HFFc6 (cell line): ENCODE results near the gene CD70. TPM values are rescaled to one million over a fixed set of nuclear protein-coding genes. Genes with fewer than 3 reads are reported as not detected.
"Not testable (repeated sequence)": the region's sequence is repeated elsewhere in the genome, so short reads cannot be mapped to it uniquely, and the experiment has no call there.

Source experiments
- DNase-seq: peaks from one replicate; pipeline ENCODE4 v3.0.0-alpha.2; 2018
- H3K27ac Mint-ChIP-seq: 2 replicates; pipeline ENCODE4 v1.8.0; 2020; ENCODE audit warnings: mild to moderate bottlenecking, mixed read lengths
- H3K27me3 Mint-ChIP-seq: 2 replicates; pipeline ENCODE4 v1.8.0; 2021; ENCODE audit warnings: mild to moderate bottlenecking, moderate library complexity, mixed read lengths; ENCODE audit not compliant: insufficient read depth
- H3K36me3 Mint-ChIP-seq: 2 replicates; pipeline ENCODE4 v1.8.0; 2021; ENCODE audit warnings: low read depth, mixed read lengths
- H3K4me1 Mint-ChIP-seq: 2 replicates; pipeline ENCODE4 v1.8.0; 2020; ENCODE audit warnings: low read depth, mixed read lengths
- H3K4me3 Mint-ChIP-seq: 2 replicates; pipeline ENCODE4 v1.8.0; 2020; ENCODE audit warnings: mild to moderate bottlenecking, moderate library complexity, mixed read lengths
- H3K9me3 Mint-ChIP-seq: 2 replicates; pipeline ENCODE4 v1.8.0; 2020; ENCODE audit warnings: mild to moderate bottlenecking, mixed read lengths
- total RNA-seq, 6 experiments: library from RNA; stranded (reverse); fragmentation: NEBNext Ultra II Directional; extraction: Animal tissue kit (Norgen Biotek cat#: 25700); gene quantifications; 2 replicates in 1 of 6; 3 replicates in 5 of 6; pipeline ENCODE4 v1.2.3, GENCODE V29; 2021
- TF ChIP-seq, protein P1 (sequence below): fragments of 200-600 bp; sonication (generic); IDR thresholded peaks from 2 replicates; pipeline ENCODE4 v1.5.0; 2021; ENCODE audit warnings: antibody characterized with exemption, mild to moderate bottlenecking

Gene CD70
- total RNA-seq, 6 experiments from 2014 or later: not detected

DNA sequence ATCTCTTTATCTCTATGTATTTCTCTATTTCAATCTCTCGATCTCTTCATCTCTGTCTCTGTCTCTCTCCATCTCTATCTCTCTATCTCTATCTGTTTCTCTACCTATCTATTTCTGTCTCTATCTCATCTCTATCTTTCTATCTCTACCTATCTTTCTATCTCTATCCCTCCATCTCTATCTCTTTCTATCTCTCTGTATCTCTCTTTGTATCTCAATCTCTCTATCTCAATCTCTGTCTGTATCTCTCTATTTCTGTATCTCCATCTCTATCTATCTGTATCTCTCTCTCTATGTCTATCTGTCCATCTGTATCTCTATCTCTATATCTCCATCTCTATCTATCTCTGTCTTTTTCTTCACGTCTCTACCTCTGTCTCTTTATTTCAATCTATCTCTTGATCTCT is 34.9 kb downstream of the CD70 start:
- Mint-ChIP-seq H3K36me3 (no peaks in the 10 kb centered on the region), H3K27ac (no peak overlapping the region), H3K27me3 (peaks cover 14% of the 10 kb centered on the region), H3K9me3 (no peaks in the 10 kb centered on the region), H3K4me1 (no peaks in the 10 kb centered on the region), H3K4me3 (no peak overlapping the region)
- TF ChIP-seq, protein P1, sequence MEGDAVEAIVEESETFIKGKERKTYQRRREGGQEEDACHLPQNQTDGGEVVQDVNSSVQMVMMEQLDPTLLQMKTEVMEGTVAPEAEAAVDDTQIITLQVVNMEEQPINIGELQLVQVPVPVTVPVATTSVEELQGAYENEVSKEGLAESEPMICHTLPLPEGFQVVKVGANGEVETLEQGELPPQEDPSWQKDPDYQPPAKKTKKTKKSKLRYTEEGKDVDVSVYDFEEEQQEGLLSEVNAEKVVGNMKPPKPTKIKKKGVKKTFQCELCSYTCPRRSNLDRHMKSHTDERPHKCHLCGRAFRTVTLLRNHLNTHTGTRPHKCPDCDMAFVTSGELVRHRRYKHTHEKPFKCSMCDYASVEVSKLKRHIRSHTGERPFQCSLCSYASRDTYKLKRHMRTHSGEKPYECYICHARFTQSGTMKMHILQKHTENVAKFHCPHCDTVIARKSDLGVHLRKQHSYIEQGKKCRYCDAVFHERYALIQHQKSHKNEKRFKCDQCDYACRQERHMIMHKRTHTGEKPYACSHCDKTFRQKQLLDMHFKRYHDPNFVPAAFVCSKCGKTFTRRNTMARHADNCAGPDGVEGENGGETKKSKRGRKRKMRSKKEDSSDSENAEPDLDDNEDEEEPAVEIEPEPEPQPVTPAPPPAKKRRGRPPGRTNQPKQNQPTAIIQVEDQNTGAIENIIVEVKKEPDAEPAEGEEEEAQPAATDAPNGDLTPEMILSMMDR: no peak
- DNase-seq: no peak

DNA sequence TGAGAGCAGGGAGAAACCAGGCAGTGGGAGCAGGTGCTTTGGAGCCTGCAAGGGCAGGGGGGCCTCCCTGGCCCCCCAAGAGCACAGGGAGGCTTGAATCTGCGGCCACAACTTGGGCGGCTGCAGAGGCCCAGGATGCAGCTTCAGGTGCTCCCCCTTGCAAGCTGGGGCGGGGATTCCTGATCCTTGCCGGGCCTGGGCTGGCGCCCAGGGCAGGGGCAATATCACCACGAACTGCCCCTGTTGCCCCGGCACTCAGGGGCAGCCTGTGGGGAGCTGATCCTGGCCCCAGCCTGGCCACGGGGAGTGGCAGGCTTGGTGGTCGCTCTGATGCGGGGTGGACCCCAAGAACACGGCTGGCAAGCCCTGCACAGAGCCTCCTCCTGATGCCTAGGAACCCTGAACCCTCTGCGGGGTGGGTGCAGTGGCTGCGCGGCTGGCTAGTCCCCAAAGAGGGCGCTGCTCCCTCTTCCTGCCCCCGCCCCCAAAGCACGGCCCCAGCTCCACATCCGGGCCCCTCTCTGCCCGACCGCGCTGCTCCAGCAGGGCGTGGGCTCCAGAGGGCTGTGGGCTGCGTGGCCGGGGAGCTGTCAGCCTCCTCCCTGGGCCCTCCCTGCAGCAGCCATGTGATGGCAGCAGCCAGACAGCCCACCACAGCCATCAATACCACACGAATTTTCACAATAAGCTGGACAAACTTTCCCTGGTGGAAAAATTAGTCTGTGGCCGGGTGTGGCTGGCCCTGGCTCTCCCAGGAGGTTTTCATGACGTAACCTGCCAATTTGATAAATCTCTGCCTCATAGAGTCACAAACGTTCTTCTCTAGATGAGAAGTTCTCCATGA is 39.1 kb downstream of the CD70 start:
- Mint-ChIP-seq H3K36me3 (no peaks in the 10 kb centered on the region), H3K9me3 (no peaks in the 10 kb centered on the region), H3K4me3 (no peak overlapping the region), H3K27ac (no peak overlapping the region), H3K27me3 (peaks cover 12% of the 10 kb centered on the region), H3K4me1 (no peaks in the 10 kb centered on the region)
- TF ChIP-seq, protein P1: no peak
- DNase-seq: no peak

DNA sequence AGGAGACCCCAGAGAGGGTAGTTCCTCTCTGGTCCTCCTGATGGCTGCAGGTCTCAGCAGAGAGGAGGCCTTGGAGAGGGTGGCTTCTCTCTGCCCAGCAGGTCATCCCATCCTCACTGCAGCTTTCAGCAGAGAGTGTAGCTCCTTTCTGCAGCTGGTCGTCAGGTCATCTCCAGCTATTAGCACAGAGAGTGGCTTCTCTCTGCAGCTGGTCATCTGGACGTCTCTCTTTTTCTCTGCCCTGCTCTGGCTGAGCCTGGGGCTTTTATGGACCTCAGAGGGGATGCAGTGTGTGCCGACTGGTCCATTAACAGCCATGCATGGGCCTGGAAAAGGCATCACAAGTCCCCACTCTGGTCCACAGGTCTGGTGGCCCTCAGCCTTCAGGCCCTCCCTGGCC is 39.9 kb downstream of the CD70 start:
- no peaks in the 10 kb centered on the region for H3K4me1 Mint-ChIP-seq
- no peaks in the 10 kb centered on the region for H3K36me3 Mint-ChIP-seq
- no peak overlapping the region for H3K27ac Mint-ChIP-seq
- H3K4me3 Mint-ChIP-seq: no peak overlapping the region
- no peak for DNase-seq
- peaks cover 12% of the 10 kb centered on the region for H3K27me3 Mint-ChIP-seq
- TF ChIP-seq, protein P1: no peak
- no peaks in the 10 kb centered on the region for H3K9me3 Mint-ChIP-seq

DNA sequence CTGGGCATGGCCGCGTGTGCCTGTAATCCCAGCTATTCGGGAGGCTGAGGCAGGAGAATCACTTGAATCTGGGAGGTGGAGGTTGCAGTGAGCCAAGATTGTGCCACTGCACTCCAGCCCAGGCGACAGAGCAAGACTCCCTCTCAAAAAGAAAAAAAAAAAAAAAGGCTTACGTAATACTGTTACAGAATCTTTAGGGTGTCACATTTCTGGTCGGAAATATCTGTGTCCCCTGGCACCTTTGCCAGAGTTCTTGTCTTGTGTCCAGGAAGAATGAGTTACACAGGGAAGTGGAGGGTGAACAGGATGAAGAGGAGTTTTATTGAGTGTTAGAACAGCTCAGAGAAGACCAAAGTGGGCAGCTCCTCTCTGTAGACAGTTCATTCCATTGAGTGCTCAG is 40.3 kb downstream of the CD70 start:
- peaks cover 12% of the 10 kb centered on the region for H3K27me3 Mint-ChIP-seq
- H3K27ac Mint-ChIP-seq, H3K4me3 Mint-ChIP-seq, H3K4me1 Mint-ChIP-seq, DNase-seq, H3K9me3 Mint-ChIP-seq, H3K36me3 Mint-ChIP-seq: not testable (repeated sequence)

DNA sequence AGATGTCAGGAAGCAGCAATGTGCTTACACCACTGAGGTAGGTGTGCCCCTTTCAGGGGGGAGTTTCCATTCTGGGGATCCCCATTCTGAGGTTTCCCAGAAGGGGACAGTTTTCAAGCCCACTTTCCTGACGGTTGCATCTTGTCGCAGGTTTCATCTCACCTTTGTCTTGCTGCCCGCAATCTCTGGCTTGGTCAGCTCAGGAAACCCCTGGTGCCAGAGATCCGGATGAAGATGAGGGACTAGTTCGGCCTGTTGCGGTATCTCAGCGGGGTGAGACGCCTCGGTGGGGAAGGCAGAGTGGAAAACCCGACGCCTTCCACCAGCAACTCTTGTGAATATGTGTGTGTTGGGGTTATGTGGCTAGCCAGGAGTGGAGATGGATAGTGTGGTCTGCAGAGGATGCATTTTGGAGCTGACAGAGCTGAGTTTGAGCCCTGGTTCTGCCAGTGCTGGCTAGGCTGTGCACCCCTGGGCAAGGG is 47.0 kb downstream of the CD70 start:
- TF ChIP-seq, protein P1: no peak
- Mint-ChIP-seq H3K27ac (no peak overlapping the region), H3K4me1 (no peaks in the 10 kb centered on the region), H3K36me3 (no peaks in the 10 kb centered on the region), H3K4me3 (no peak overlapping the region), H3K9me3 (no peaks in the 10 kb centered on the region), H3K27me3 (peaks cover 23% of the 10 kb centered on the region)
- no peak for DNase-seq

DNA sequence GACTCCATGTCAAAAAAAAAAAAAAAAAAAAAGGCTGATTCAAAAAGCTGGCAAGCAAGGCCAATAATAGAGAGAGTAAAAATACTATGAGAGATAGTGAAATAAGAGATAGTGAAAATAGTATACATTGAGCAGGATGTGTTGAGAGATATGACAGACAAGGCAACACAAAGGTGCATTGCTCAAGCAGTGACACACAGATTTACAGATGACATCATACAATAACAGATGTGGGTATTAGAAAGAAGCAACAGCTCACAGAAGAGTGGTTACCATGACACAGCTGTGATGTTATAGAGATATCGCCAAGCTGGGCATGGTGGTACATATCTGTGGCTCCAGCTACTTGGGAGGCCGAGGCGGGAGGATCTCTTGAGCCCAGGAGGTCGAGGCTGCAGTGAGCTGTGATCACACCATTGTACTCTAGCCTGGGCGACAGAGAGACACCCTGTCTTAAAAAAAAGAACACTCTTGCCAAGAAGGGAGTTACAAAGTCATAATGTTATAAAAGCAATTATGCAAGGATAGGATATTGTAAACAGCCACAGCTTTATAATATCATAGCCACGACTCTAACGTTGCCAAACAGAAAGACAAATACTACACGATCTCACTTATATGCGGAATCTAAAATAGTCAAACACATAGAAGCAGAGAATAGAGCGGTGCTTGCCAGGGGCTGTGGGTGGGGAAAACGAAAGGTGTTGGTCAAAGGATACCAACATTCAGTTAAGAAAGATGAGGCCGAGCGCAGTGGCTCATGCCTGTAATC is 49.8 kb downstream of the CD70 start:
- TF ChIP-seq, protein P1: no peak
- no peak overlapping the region for H3K4me3 Mint-ChIP-seq
- no peak for DNase-seq

More for the DNA sequence above, 49.8 kb downstream of the CD70 start:
- no peaks in the 10 kb centered on the region for H3K4me1 Mint-ChIP-seq
- H3K27ac Mint-ChIP-seq: no peak overlapping the region
- H3K27me3 Mint-ChIP-seq: peaks cover 23% of the 10 kb centered on the region
- no peaks in the 10 kb centered on the region; the same call in 1 of the 2 replicates for H3K9me3 Mint-ChIP-seq
- 0 out of 2 replicates have a peak, but pooled peaks cover under 1% of the 10 kb centered on the region for H3K36me3 Mint-ChIP-seq
